GM18868 (cell line): ENCODE data around the gene MYO7B.

Experiments used
- ATAC-seq: cut with Tn5 transposase; IDR thresholded peaks from one replicate; pipeline ENCODE4 v1.9.1; 2021; ENCODE audit warnings: mild to moderate bottlenecking, moderate library complexity; ENCODE audit not compliant: unreplicated experiment

The MYO7B gene

DNA sequence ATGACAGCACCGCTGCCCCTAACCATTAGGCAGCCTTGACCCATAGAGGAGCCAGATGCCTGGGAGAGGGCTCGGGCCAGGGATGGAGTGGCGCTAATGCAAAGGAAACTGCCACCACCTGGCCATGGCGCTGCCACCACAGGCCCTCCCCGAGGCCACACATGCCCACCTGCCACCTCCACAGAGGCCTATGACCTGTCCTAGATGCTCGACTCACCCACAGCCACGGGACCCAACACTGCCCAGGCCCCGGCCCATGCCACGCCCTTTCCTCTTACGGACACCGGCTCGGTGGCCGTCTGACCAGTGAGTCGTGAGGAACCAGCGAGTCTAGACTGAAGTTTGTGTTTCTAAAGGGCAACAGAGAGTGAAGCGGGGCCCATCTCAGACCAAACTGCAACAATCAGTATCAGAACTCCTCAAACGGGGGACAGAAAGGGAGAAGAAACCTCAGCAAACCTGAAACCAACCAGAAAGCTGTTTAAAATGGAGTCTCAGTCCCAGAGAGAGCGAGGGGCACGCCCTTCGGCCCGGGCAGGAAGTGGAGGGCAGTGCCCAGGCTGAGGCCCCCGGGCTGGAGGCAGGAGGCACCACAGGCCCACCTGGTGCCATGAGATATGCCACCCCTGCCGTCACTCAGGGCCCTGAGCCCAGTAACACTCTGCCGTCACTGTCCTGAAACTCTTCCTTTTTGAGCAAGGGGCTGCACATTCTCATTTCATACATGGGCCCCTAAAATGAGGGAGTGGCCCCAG, 111.2 kb downstream of the MYO7B start:
- ATAC-seq = no peak

DNA sequence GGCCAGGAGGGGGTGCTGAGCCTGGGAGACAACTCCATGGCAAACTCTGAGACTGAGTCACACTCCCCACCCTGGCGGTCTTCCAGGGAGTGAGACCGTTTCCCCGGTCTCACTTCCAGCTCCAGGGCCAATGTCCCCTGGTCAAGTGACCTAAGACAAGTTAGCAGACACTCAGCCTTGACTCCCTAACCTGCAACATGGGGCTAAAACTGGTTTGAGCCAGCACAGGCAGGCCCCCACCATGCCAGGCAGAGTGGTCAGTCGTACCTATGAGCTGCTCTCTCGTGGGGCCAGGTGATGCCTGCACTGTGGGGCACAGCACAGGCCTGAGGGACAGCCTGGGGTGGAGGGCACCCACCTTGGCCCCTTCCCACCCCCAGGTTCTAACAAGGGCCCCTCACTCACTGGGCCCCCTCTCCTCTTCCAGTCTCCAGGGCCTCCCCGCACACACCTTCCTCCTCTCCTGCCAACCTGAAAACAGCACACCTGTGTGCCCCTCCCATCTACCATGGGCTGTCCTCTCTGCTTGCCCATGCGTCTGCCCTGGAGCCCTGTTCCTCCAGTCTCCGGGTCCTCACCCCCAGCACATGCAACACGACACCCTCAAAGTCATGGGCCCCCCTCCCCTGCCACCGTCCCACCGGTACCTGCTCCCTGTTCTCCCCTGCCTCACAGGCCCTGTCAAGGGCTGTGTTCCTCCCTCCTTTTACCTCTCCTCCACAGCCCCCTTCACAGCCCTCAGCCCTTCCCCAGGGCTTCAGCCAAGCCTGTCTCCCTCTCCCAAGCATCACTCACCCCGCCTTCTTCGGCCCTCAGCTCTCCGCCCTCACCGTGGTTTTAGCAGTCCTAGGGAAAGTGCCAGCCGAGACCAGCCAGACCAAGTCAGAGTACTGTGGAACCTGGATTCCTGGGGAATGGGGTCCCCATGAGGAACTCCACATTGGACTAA, 112.0 kb downstream of the MYO7B start:
- ATAC-seq = no peak

DNA sequence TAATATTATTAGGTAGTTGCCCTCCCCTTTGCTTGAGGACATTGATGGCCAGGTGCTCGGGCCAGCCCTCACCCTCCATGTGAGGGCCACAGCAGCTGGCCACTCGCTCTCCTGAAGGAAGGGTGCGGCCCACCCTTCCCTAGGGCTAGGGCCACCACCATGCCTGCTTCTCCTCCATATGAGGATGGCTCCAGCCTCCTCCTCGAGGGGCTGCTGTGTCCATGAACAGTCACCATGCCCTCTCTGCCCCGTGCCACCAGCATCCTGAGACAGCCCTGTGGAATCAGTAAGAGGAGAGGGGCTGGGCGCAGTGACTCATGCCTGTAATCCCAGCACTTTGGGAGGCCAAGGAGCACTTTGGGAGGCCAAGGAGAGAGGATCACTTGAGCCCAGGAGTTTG, 112.8 kb downstream of the MYO7B start:
- no peak for ATAC-seq

DNA sequence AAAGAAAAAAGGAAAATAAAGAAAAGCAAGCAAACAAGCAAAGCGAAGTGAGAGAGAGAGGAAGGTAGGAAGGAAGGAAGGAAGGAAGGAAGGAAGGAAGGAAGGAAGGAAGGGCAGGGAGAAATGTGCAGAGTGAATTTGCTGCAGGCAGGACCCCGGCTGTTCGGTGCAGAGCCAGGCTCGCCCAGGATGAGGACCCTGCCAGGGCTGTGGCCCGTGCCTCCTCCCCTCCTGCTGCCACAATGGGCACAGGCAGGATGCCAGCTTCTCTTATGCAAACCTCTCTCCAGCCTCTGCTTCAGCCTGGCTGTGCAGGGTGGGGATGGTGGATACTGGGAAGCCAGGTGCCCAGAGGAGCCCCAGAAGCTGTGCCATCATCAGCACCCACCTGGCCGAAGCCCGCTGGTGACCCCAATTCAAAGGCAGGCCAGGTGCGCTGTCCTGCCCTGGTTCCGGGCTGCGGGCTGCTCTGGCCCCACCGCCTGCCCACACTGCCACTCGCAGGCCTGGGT, 113.7 kb downstream of the MYO7B start:
- no peak for ATAC-seq

DNA sequence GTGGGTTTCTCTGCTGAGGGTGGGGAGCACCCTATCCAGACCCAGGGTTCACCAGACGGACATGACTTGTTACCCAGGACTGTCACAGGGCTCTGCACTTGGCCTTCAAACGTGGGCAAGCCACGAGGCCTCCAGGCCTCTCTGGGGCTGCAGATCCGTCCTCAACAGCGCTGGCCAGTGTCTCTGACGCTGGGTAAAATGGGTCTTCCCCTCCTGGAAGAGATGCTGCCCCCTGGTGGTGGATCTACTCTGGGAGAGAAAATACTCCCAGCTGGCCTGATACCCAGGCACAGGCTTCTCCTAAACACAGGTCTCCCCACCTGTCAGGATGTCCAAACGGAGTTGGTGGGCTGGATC, 114.2 kb downstream of the MYO7B start:
- ATAC-seq = peak; percentile 76

DNA sequence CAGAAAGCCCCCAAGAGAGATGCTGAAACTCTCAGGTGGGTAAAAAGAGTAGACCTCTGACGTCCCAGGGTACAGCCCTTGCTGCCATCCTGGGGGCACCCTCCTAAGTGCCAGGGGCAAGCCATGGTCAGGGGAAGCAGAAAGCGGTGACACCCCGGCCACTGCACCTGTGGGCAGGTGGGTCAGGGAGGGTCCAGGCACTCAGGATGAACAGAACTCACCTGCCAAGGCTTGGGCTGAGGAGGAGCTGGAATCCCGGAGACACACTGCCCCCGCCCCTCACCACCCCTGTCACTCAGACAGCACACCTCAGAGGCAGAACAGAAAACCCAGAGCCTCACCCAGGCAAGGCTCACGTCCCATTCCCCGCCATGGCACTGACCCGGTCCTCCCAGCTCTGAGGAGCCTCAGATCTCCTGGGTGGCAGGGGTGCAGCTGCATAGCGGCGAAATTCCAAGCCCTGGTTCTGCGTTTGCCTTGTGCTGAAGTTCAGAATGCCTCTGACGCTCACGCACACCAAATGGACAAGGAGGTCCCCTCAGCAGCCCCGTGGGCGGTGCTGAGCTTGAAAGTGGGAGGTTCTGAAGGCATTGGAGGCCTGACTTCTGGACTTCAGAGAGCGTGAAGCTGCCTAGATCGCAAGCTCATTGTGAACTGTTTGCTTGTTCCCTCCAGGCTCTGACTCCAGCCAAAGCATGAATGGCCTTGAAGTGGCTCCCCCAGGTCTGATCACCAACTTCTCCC, 114.7 kb downstream of the MYO7B start:
- peak; percentile 18 for ATAC-seq

DNA sequence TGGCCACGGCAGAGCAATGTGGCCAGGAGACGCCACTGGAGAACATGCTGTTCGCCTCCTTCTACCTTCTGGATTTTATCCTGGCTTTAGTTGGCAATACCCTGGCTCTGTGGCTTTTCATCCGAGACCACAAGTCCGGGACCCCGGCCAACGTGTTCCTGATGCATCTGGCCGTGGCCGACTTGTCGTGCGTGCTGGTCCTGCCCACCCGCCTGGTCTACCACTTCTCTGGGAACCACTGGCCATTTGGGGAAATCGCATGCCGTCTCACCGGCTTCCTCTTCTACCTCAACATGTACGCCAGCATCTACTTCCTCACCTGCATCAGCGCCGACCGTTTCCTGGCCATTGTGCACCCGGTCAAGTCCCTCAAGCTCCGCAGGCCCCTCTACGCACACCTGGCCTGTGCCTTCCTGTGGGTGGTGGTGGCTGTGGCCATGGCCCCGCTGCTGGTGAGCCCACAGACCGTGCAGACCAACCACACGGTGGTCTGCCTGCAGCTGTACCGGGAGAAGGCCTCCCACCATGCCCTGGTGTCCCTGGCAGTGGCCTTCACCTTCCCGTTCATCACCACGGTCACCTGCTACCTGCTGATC, 115.4 kb downstream of the MYO7B start:
- no peak for ATAC-seq

DNA sequence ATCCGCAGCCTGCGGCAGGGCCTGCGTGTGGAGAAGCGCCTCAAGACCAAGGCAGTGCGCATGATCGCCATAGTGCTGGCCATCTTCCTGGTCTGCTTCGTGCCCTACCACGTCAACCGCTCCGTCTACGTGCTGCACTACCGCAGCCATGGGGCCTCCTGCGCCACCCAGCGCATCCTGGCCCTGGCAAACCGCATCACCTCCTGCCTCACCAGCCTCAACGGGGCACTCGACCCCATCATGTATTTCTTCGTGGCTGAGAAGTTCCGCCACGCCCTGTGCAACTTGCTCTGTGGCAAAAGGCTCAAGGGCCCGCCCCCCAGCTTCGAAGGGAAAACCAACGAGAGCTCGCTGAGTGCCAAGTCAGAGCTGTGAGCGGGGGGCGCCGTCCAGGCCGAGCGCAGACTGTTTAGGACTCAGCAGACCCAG, 115.9 kb downstream of the MYO7B start:
- no peak for ATAC-seq

DNA sequence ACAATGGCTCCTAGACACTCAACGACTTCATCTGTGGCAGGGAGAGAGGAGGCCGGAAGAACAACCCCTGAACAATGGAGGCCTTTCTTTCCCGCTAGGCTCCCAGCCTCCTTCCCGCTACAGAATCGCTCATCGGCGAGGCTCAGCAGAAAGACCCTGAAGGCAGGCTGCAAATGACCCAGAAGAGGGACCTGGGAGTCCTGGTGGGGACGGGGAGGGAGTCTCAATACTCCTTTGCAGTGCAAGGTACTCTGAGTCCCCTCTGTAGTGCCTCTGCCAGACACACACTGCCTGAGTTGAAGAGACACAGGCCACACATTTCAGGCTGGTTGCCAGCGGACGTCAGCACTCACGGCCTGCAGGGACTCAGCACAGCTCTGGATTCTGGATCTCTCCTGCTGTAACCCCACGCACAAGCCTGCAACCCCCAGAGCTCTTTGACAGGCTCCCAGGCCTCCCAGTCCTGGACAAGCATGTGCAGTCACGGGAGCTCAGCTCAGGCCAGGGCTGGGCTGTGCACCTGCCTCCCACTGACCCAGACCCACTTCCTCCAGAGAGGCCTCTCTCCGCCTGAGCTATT, 116.6 kb downstream of the MYO7B start:
- ATAC-seq = no peak

DNA sequence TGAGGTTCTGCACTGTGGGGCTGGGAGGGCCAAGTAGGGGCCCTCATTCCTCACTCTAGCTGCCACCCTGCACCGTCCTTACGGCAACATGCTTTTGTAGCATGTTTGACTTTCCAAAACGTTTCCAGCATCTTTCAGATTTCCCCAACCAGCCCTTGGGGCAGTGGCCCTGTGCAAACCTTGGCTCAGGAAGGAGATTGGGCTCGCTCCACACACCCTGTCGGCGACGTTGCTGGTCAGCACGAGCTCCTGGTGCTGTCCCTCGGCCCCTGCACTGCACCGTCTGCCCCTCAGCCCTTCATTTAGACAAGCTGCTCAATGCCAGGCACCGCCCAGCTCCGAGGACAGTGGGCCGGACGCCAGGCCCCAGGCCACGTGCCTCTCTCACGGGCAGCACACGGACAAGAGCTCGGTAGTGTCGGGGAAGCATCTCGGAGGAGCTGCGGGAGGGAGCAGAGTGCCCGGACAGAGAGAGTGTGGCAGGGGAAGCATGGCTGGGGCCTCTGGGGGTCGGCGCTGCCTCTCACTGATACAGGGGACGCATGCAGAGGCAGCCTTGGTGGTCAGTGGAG, 117.4 kb downstream of the MYO7B start:
- no peak for ATAC-seq

DNA sequence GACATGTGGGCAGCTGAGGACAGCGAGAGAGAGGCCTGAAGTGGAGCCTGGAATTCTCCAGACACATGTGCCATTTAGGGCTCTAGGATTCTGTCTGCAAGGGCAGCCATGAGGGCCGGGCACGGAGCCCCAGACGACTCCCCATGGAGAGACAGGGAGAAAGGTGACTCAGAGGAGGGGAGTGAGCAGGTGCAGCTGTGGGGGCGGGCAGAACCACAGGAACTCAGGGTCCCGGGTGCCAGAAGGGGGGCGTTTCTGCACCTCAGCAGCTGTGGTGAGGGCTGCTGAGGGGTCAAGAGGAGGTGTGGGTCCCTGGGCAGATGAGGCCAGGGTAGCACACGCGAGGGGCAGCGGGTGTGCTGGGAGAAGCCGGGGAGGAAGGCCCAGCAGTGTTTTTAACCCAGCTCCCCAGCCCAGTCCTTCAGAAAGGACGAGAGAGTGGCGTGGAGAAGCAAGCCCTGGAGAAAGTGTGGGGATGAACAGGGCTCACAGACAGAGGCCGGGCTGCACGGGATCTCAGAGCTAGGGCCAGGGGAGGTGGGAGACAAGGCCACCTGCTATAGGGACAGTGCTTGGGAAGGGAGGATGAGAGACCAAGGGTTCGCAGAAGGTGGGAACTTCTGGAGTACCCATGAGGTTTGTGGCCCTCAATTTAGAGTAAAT, 118.1 kb downstream of the MYO7B start:
- ATAC-seq = no peak

DNA sequence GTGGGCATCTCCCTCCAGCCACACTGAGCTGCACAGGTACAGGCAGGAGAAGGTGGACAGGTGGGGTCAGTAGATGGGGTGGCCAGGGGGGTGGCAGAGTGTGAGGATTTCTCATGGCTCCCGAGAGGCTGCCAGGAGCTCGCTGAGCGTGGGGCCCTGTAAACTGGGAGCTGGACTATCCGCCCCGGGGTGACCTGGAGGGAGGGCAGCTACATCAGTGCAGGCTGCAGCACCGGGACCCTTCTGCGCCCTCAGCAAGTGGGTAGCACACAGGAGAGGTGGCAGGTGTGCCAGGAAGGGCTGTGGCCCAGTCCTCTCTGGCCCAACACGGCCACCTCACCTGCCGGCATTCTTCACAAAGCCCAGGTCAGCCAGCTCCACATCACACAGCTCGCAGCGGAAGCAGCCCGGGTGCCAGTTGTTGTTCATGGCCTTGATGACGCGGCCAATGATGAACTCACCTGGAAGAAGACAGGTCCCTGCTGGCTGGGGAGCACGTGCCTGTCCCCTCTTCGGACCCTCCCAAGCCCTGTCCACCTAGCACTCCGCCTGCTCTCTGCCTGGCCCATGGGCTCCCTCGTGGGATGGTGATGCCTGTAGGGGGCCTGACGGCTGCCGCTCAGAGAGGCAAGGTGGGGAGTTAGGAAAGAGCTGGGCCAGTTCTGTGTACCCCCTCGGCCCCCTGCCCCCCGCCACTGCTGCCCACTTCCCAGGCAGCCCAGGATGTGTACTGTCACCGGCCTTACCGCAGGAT, 118.8 kb downstream of the MYO7B start:
- no peak for ATAC-seq

DNA sequence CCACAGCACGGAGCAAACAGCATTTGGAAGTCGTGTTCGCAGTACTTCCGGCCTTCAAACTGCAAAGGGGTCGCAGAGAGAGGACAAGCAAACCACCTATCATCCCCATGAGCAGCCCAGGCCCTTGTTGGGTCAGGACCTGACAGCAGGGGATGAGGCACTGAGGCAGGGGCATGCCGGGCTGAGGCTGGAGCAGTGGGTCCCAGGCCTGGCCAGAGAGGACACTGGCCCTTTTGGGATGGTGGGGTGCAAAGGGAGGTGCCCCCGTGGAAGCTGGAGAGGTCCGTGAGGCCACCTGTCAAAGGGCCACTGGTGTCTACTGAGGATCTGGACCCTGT, 119.3 kb downstream of the MYO7B start:
- ATAC-seq = no peak

DNA sequence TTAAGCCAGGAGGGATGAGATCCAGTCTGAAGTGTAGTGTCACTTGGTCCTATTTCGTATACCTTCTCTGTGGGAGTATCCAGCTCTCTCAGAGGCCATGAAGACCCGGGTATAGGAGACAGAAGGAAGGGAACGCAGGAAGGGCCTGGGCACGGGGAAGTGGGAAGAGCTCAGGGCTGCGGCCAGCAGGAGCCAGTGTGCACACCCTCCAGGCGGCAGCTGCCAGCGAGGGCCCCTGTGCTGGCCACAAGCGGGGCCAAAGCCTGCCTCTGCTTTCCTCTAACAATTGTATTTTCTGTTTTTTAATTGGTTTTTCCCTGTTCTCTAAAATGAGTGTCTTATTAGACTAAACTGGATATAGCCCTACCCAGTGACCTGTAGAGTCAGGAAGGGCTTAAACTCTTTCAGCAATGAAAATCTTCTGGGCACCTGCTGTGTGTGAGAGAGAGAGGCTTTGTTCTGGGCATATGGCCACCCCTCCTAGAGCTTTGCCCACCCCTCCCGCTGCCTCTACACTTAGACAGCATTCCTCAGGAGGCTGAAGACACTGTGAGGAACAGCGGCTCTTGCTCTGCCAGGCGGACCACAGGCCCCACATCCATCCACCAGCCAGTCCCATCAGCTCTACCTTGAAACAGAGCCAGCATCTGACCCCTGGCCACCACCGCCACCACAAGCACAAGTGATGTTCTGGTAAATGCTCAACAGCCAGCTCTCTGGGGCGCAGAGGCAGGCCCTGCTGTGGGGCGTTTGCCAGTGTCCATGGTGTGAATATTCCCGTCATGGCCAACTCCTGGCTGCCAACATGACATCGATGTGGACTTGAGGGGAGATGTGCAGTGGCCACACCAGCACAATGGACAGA, 120.0 kb downstream of the MYO7B start:
- no peak for ATAC-seq

DNA sequence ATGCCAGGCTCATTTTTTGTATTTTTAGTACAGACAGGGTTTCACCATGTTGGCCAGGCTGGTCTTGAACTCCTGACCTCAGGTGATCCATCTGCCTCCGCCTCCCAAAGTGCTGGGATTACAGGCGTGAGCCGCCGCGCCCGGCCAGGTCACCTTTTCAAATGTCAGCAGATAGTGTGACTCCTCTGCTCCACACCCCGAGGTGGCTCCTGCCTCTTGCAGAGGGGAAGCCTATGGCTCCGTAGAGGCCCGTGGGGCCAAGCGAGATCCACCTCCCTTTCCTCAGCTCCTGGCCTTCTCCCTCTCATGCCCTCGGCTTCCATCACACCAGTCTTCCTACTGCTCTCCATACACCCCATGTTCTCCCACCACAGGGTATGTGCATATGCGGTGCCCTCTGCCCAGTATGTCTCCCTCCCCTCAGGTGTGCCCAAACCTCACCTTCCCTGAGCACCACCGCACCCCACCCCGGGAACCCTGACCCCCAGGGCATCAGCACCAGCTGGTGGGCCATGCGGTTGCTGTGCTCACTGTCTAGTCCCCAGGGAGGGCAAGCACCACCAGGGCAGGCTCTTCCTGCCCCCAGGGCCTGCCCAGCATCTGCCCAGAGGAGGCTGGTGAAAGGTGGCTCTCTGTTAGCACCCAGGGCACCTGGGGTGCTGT, 121.2 kb downstream of the MYO7B start:
- no peak for ATAC-seq

DNA sequence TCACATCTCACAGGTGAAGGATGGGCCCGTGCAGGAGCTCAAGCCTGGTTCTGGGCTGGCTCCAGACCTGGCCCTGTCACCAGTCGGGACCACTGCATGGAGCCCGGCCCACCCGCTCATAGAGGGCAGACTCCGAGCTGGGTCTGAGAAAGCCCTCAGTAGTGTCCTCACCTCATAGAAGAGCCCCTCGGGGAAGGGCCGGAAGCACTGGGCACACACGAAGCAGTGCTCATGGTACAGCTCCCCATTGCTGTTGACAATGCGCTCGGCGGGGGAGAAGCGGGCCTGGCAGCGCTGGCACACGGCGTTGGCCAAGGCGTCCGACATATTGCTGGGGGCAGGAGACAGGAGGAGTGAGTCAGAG, 121.7 kb downstream of the MYO7B start:
- ATAC-seq = no peak

DNA sequence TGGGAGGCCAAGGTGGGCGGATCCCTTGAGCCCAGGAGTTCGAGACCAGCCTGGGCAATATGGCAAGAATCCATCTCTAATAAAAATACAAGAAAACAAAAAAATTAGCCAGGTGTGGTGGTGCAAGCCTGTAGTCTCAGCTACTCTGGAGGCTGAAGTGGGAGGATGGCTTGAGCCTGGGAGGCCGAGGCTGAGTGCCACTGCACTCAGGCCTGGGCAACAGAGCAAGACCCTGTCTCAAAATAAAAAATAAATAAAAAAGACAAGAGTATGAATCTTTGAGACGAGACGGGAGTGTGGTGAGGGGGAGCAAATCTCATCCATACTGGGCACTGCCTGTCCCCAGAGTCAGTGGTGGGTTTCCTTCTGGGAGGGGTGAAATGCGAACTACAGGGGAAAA, 122.7 kb downstream of the MYO7B start:
- no peak for ATAC-seq
